Heart right ventricle (tissue), 16 donors: Measurements from ENCODE around the gene NNMT. TPM values are rescaled to one million over a fixed set of nuclear protein-coding genes. Genes with fewer than 3 reads are reported as not detected.
A peak's percentile ranks its signal among the peaks of the same experiment; 100 is the strongest.

Experiments used
- ATAC-seq, 8 donors: fragments of 200-7000 bp; cut with Tn5 transposase; one replicate each; pipeline ENCODE4 v1.9.1; 2020; ENCODE audit warnings: mild to moderate bottlenecking in 8 of 8, moderate library complexity in 8 of 8, moderate number of reproducible peaks in 1 of 8
- DNase-seq, 2 donors: peaks; one replicate each; pipeline ENCODE4 v3.0.0-alpha.2; 2020
- H3K27ac ChIP-seq, 10 donors: fragments of 200-600 bp; sonication (generic) in 2 of 10; one replicate each; pipeline versions ENCODE4 v1.5.0 to v1.8.0; 2020 to 2022; ENCODE audit warnings: mild to moderate bottlenecking in 3 of 10
- H3K27me3 ChIP-seq, 7 donors: fragments of 200-600 bp; one replicate each; pipeline ENCODE4 v1.8.0; 2021 to 2022; ENCODE audit warnings: mild to moderate bottlenecking in 2 of 7
- H3K36me3 ChIP-seq, 9 donors: fragments of 200-600 bp; sonication (generic) in 1 of 9; one replicate each; pipeline versions ENCODE4 v1.5.0 to v1.8.0; 2020 to 2022; ENCODE audit warnings: mild to moderate bottlenecking in 2 of 9
- H3K4me1 ChIP-seq, 9 donors: fragments of 200-600 bp; sonication (generic) in 1 of 9; one replicate each; pipeline versions ENCODE4 v1.5.0 to v1.8.0; 2020 to 2022; ENCODE audit warnings: mild to moderate bottlenecking in 4 of 9
- H3K4me3 ChIP-seq, 10 donors: fragments of 200-600 bp; sonication (generic) in 2 of 10; one replicate each; pipeline versions ENCODE4 v1.5.0 to v1.8.0; 2020 to 2022; ENCODE audit warnings: mild to moderate bottlenecking in 7 of 10, moderate library complexity in 2 of 10
- H3K9me3 ChIP-seq, 11 donors: fragments of 200-600 bp in 10 of 11; sonication (generic) in 2 of 11; one replicate each; pipeline versions ENCODE4 v1.5.0 to v1.8.0; 2013 to 2022; ENCODE audit warnings: mild to moderate bottlenecking in 2 of 11, control low read depth in 1 of 11, moderate library complexity in 1 of 11
- WGBS, 2 donors: extraction: QIAGEN DNeasy Blood & Tissue Kit; methylation state at CpG; one replicate each; pipeline ENCODE4 v1.1.7; 2013; ENCODE audit warnings: inconsistent platforms in 1 of 2; 5-methylcytosine and 5-hydroxymethylcytosine counted together
- intact Hi-C, 10 donors: fragments of 100-400 bp; cut with DNase I; formaldehyde crosslinking; loops; one replicate each; pipeline versions ENCODE4 v1.11.1 to v1.14.2; 2022
- polyA plus RNA-seq, 2 donors: library from polyadenylated mRNA; stranded (reverse); fragments of 200-250 nt; gene quantifications; one replicate each; pipeline ENCODE4 v1.2.3, GENCODE V29; 2013
- total RNA-seq, 10 donors: library from RNA; stranded (reverse); fragmentation: NEBNext Ultra II Directional in 3 of 10; extraction: Animal tissue kit (Norgen Biotek cat#: 25700) in 3 of 10; gene quantifications; one replicate each; pipeline versions ENCODE4 v1.2.1 to v1.2.4, GENCODE V29; 2021 to 2023
- TF ChIP-seq, protein P1 (sequence below), 9 donors: fragments of 200-600 bp; sonication (generic) in 2 of 9; IDR thresholded peaks; one replicate each; pipeline versions ENCODE4 v1.5.0 to v1.8.0; 2021 to 2022; ENCODE audit warnings: antibody characterized with exemption in 9 of 9, mild to moderate bottlenecking in 5 of 9, moderate library complexity in 1 of 9
- donor health status: Arrhythmogenic right ventricular cardiomyopathy.
- donor health status: ischemic (EF 13 %, LVEDD 7.1; RV severe dilation, severe dysfunction).
- donor health status: healthy with polysubstance abuse.
- donor health status: DM: no; HTN: yes; CAD: no.
- donor health status: DM: no; HTN: no; CAD: no.
- donor health status: ischemic (EF 25% LVEDD 6.9; RV normal size, moderate dysfunction).
- donor health status: ischemic (EF 25% LVEDD 5.7; RV mildly dilated, moderate dysfunction).
- donor health status: healthy.
- donor health status: DM: yes; HTN: yes; CAD: no.
- donor health status: Ischemic cardiomyopathy.
- donor health status: ischemic (EF 35%, LVEDD 5.7; RV mildly dilated, moderate dysfunction).
- donor health status: nonischemic (EF 11% LVEDD 7.7; RV severe dilation, severe dysfunction).
- donor health status: DM: yes; HTN: yes; CAD: no.
- donor health status: PGD.
- donor health status: ischemic (EF 29% LVEDD 5.4; RV normal size, mild dysfunction).
- donor health status: nonischemic (EF 23%, LVEDD 6.1; RV moderate dilation, normal function).

NNMT gene
- total and polyA plus RNA-seq, 12 donors: 6.9 to 114 (median 26.1) TPM

- Histone ChIP-seq H3K4me3 (no peak overlapping the region), H3K9me3 (no peaks in the 10 kb centered on the region), H3K27me3 (peaks cover 0 to 3% (median 0%) of the 10 kb centered on the region in 7 donors), H3K27ac (peak overlapping the region in 2 of 10 donors; percentile 23 to 25), H3K36me3 (no peaks in the 10 kb centered on the region), H3K4me1 (peaks cover 0 to 16% (median 8%) of the 10 kb centered on the region in 9 donors)
- no peak for ATAC-seq
- 51 to 63% methylated on average over 5 of the region's 5 CpGs for WGBS, 2 donors
- TF ChIP-seq, protein P1, sequence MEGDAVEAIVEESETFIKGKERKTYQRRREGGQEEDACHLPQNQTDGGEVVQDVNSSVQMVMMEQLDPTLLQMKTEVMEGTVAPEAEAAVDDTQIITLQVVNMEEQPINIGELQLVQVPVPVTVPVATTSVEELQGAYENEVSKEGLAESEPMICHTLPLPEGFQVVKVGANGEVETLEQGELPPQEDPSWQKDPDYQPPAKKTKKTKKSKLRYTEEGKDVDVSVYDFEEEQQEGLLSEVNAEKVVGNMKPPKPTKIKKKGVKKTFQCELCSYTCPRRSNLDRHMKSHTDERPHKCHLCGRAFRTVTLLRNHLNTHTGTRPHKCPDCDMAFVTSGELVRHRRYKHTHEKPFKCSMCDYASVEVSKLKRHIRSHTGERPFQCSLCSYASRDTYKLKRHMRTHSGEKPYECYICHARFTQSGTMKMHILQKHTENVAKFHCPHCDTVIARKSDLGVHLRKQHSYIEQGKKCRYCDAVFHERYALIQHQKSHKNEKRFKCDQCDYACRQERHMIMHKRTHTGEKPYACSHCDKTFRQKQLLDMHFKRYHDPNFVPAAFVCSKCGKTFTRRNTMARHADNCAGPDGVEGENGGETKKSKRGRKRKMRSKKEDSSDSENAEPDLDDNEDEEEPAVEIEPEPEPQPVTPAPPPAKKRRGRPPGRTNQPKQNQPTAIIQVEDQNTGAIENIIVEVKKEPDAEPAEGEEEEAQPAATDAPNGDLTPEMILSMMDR (IDR thresholded peaks at IDR 0.05): no peak
- no peak for DNase-seq
- intact Hi-C loops: loop anchor here in 1 of 10 donors (10.0 kb wide), 1 partner anchor 489 kb away; no protein-coding TSS in a partner anchor
These were observed 20.1 kb upstream of the NNMT start for GRCh38 chr11:114276077-114276476.

GRCh38 chr11:114277637-114278341, 18.4 kb upstream of the NNMT start:
- no peak overlapping the region for H3K4me3 ChIP-seq
- no peak for ATAC-seq
- TF ChIP-seq, protein P1 (IDR thresholded peaks at IDR 0.05): no peak
- peaks cover 0 to 21% (median 13%) of the 10 kb centered on the region in 9 donors for H3K4me1 ChIP-seq
- intact Hi-C loops: loop anchor here in 1 of 10 donors (10.0 kb wide), 1 partner anchor 487 kb away; no protein-coding TSS in a partner anchor
- H3K27ac ChIP-seq: no peak overlapping the region
- no peaks in the 10 kb centered on the region for H3K27me3 ChIP-seq
- H3K36me3 ChIP-seq: no peaks in the 10 kb centered on the region
- 81 to 86% methylated on average over 11 of the region's 11 CpGs for WGBS, 2 donors
- no peaks in the 10 kb centered on the region for H3K9me3 ChIP-seq
- DNase-seq: no peak

- TF ChIP-seq, protein P1 (IDR thresholded peaks at IDR 0.05): no peak
- Histone ChIP-seq H3K27me3 (no peaks in the 10 kb centered on the region), H3K4me1 (peaks cover 0 to 22% (median 13%) of the 10 kb centered on the region in 9 donors), H3K36me3 (no peaks in the 10 kb centered on the region), H3K4me3 (no peak overlapping the region), H3K9me3 (no peaks in the 10 kb centered on the region), H3K27ac (no peak overlapping the region)
- no peak for DNase-seq
- intact Hi-C loops: loop anchor here in 1 of 10 donors (10.0 kb wide), 1 partner anchor 486 kb away; no protein-coding TSS in a partner anchor
- 86% methylated on average over 4 of the region's 4 CpGs for WGBS, 2 donors
- ATAC-seq: no peak
These were observed 17.7 kb upstream of the NNMT start for GRCh38 chr11:114278342-114279065.

- DNase-seq (no peak), ATAC-seq (peak in 4 of 8 donors; percentile 9 to 54 (median 39))
- H3K4me1 ChIP-seq: peaks cover 4 to 31% (median 21%) of the 10 kb centered on the region in 9 donors
- H3K4me3 ChIP-seq: no peak overlapping the region
- H3K9me3 ChIP-seq: no peaks in the 10 kb centered on the region
- no peaks in the 10 kb centered on the region for H3K36me3 ChIP-seq
- no peaks in the 10 kb centered on the region for H3K27me3 ChIP-seq
- 84 to 91% methylated on average over 9 of the region's 9 CpGs for WGBS, 2 donors
- H3K27ac ChIP-seq: peak overlapping the region in 5 of 10 donors; percentile 23 to 69 (median 36)
- TF ChIP-seq, protein P1 (IDR thresholded peaks at IDR 0.05): no peak
- intact Hi-C loops: loop anchor here in 6 of 10 donors (2.0 to 10.0 kb wide), 9 partner anchors 37 to 485 kb away; partner anchors contain the start of genes C11orf71 (in 1 of the 6), RBM7 (in 1 of the 6) and REXO2 (in 1 of the 6)
These were observed 16.2 kb upstream of the NNMT start for GRCh38 chr11:114279792-114280546.
